GM18861 (cell line): ENCODE data around the gene OR7C1.
"Not testable (repeated sequence)": the region's sequence is repeated elsewhere in the genome, so short reads cannot be mapped to it uniquely, and the experiment has no call there.

Source experiments
- ATAC-seq: cut with Tn5 transposase; IDR thresholded peaks from one replicate; pipeline ENCODE4 v1.9.1; 2021; ENCODE audit not compliant: unreplicated experiment

The OR7C1 gene

DNA sequence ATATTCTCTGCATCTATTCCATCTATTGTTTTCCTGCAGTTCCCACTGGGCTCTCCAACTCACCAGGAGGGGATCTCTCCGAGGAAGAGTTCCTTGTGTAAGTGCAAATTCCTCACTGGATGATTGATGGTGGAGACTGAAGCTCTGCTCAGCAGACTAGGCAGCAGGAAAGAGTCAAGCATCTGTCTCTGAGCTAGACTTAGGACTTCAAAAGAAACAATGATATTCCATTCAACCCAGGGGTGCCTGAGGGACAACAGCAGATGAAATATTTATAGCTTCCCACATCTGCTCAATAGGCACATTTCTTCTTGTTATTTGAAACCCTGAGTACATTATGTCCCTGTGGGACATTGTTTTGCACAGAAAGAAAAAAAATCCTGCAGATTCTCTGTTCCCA, at the start of gene OR7C1, which contains the start of gene OR7A5:
OR7C1 (minus strand) TSS at position 175 of the 400 bp plus-strand sequence. CDS start 35,049 bp downstream, outside the sequence.
OR7A5 (minus strand) TSS at position 175 of the 400 bp plus-strand sequence. CDS start 6,944 bp downstream, outside the sequence.
- ATAC-seq: no peak

- no peak for ATAC-seq
These were observed 36.7 kb upstream of the OR7C1 start for GRCh38 chr19:14871619-14872230.

- no peak for ATAC-seq
These were observed 33.5 kb upstream of the OR7C1 start for GRCh38 chr19:14868497-14868896.

DNA sequence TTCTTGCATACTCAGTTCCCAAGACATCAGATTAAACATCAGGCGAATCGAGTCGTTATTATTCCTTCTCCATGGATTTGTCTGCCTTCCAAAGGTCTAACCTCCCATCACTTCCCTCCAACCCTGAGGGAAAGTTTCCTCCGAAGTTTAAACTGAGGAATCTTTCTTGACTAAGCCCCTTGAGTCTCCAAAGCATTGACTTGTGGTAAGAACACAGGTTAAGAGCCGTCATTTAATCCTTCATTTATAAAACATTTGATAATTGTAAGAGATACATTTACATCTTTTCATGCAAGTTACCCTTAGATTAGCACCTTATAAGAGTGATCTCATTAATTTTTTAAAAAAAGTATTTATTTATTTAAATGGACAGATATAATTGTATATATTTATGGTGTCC, 13.8 kb upstream of the OR7C1 start, which contains the start of gene OR7A10:
OR7A10 (minus strand) TSS at position 101 of the 400 bp plus-strand sequence. CDS start 7,045 bp downstream, outside the sequence.
- no peak for ATAC-seq

DNA sequence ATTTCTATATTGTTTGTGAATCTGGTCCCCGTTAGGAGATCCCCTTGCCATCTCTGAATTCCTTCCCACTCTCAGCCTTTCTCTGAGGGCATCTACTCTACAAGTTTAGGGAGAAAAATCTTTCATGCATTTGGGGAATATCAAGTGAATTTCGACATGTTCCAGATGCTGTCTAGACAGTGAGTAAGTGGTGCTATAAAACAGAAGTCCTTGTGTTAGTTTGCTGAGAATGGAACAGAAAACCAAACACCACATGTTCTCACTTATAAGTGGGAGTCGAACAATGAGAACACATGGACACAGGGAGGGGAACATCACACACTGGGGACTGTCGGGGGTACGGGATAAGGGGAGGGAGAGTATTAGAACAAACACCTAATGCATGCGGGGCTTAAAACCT, 8.6 kb upstream of the OR7C1 start:
- no peak for ATAC-seq

DNA sequence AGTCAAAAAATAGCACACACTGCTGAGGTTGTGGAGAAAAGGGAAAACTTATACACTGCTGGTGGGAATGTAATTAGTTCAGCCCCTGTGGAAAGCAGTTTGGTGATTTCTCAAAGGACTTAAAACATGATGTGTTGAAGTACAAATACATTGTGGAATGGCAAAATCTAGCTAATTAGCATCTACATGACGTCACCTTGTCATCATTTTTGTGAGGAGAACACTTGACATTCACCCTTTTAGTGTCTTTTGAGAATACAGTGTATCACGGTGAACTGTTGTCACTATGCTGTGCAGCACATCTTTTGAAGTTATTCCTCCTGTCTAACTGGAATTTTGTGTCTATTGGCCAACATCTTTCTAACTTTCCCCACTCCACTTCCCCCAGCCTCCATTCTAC, 8.2 kb upstream of the OR7C1 start:
- ATAC-seq: no peak

DNA sequence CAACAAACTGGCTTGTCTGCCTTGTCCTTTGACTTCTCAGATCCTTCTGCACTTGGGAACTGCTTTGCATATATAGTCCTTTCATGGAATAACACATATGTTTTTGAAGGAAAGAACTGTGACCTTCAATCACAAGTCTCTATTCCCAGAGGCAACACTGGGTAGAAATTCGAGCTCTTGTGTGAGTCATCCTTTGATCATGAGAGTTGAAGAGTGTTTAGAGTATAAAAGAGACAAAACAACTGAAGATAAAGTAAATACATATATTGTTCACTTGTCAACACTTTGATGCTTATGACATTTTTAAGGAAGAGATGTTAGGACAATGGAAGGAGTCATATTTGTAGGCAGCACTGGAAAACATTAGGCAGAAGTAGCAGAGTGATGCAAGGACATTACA, 5.2 kb upstream of the OR7C1 start:
- ATAC-seq: no peak

DNA sequence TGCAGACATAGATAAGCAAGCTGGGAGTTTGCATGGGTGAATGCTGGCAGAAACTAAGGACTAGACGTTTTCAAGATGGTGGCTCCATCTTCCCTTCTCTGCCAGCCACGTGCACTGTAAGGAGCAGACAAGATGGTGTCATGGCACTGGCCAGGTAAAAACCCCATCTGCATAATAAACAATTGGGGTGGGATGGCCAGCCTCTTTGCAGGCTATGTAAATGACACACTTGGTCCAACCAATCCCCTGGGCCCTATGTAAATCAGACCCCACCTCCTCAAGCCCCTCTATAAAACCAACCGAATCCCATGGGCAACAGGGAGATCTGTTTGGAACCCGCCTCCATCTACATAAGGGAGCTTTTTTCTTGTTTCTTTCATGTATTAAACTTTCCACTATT, 2.4 kb upstream of the OR7C1 start:
- no peak for ATAC-seq

GRCh38 chr19:14830702-14831101, 4.3 kb downstream of the OR7C1 start:
- ATAC-seq: no peak

GRCh38 chr19:14826006-14826405, 9.0 kb downstream of the OR7C1 start:
- no peak for ATAC-seq

DNA sequence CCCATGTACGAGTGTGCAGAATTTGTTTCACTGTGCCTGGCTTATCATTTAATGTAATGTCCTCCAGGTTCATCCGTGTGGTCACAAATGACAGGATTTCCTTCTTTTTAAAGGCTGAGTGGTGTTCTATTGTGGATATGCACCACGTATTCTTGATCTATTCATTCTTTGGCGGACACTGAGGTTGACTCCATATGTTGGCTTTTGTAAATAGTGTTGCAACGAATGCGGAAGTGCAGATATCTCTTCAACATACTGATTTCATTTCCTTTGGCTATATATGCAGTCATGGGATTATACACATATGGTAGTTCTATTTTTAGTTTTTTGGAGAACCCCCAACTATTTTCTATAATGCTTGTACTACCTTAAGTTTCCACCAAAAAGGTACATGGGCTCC, 13.0 kb downstream of the OR7C1 start:
- ATAC-seq: no peak

DNA sequence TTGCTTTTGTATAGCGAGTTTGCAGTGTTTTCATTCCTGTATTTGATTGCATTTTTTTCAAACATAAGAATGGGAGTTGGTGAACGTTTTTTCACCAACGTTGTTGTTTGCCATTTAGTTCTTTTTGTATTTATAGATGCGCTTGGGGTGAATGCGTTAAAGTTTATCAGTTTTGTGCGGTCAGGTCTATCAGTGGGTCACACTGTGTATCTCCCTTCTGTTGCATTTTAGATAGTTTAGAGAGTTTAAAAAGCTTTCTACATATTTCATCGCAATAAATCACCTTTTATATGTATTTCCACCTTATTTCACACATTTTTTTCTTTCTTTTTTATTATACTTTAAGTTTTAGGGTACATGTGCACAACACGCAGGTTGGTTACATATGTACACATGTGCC, 16.4 kb downstream of the OR7C1 start:
- ATAC-seq: no peak

GRCh38 chr19:14817052-14817451, 17.9 kb downstream of the OR7C1 start:
- ATAC-seq: no peak

GRCh38 chr19:14814982-14815652, 19.9 kb downstream of the OR7C1 start:
- no peak for ATAC-seq

GRCh38 chr19:14809272-14810057, 25.5 kb downstream of the OR7C1 start:
- ATAC-seq: no peak

GRCh38 chr19:14804765-14805164, 30.2 kb downstream of the OR7C1 start:
- no peak for ATAC-seq

- no peak for ATAC-seq
These were observed 36.2 kb downstream of the OR7C1 start for GRCh38 chr19:14798760-14799159.

DNA sequence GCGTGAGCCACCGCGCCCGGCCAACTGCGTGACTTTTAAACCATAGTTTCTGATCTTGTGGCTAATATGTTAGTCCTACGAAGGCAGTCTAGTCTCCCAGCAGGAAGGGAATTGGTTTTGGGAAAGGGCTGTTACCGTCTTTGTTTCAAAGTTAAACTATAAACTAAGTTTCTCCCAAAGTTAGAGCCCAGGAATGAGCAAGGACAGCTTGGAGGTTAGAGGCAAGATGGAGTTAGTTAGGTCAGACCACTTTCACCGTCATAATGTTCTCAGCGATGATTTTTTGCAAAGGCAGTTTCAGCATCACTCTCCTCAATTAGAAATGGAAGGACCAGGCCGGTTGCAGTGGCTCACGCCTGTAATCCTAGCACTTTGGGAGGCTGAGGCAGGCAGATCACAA, 39.0 kb downstream of the OR7C1 start:
- ATAC-seq: no peak

DNA sequence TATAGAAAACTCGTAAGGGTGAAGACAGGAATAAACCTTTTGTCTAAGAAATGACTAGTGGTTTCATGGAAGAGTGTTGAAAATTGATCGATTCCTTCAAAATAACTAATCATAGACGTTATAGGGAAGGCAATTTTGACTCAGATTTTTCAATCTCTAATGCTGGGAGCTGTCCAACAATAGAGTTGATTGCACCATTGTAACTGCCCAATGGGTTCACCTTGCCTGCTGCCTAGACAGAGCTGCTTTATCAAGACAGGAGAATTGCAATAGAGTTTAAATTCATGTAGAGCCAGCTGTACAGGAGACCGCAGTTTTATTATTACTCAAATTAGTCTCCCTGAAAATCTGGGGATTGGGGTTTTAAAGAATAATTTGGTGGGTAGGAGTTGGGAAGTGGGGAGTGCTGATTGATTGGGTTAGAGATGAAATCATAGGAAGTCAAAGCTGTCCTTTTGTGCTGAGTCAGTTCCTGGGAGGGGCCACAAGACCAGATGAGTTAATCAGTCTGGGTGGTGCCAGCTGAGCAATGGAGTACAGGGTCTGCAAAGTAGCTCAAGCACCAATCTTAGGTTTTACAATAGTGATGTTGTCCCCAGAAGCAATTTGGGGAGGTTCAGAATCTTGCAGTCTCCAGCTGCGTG, 39.8 kb downstream of the OR7C1 start:
- ATAC-seq: no peak

GRCh38 chr19:14792250-14792649, 42.7 kb downstream of the OR7C1 start:
- not testable (repeated sequence) for ATAC-seq

GRCh38 chr19:14786421-14786851, 48.5 kb downstream of the OR7C1 start:
- ATAC-seq: no peak
